Measurements from ENCODE around the gene ZBTB7C.

- TF ChIP-seq TAF1 (IDR thresholded peaks at IDR 0.05; ENCODE audit: borderline replicate concordance, insufficient read depth, low read length), result no peak
- no peak for TF ChIP-seq POLR2AphosphoS5 (IDR thresholded peaks at IDR 0.05; ENCODE audit: low read depth, low read length)
- TF ChIP-seq REST (IDR thresholded peaks at IDR 0.05; ENCODE audit: insufficient read depth in 1 of 2, low read depth in 2 of 2, low read length in 2 of 2), result no peak
- no peak for TF ChIP-seq SIN3A (IDR thresholded peaks at IDR 0.05; ENCODE audit: borderline replicate concordance, insufficient read depth, low read length)
- no peak for TF ChIP-seq FOXP2 (optimal IDR thresholded peaks at IDR 0.05; ENCODE audit: borderline replicate concordance, extremely low read depth, extremely low read length, insufficient read depth)
Observed at GRCh38 chr18:48036226-48036625, 373.0 kb downstream of the ZBTB7C start.
